GM23248 (cell line): Measurements from ENCODE around the gene SEMA5A. TPM values are rescaled to one million over a fixed set of nuclear protein-coding genes. Genes with fewer than 3 reads are reported as not detected.
A peak's percentile ranks its signal among the peaks of the same experiment; 100 is the strongest.

Experiments
- DNase-seq: peaks from one replicate; pipeline ENCODE4 v3.0.0-alpha.2; 2015
- H2AFZ ChIP-seq: fragments of 200-600 bp; sonication (generic); 2 replicates; pipeline ENCODE4 v1.6.1; 2016; ENCODE audit warnings: antibody characterized with exemption
- H3F3A ChIP-seq: fragments of 200-600 bp; sonication (generic); 2 replicates; pipeline ENCODE4 v1.6.1; 2016; ENCODE audit warnings: mild to moderate bottlenecking, antibody characterized with exemption, mixed run types; ENCODE audit not compliant: insufficient read depth
- H3K27ac ChIP-seq: fragments of 200-600 bp; sonication (generic); 2 replicates; pipeline ENCODE4 v1.5.1; 2016; ENCODE audit warnings: mild to moderate bottlenecking
- H3K27me3 ChIP-seq: fragments of 200-600 bp; sonication (generic); replicated peaks from 2 replicates; pipeline ENCODE4 v1.6.1; 2016; ENCODE audit warnings: mild to moderate bottlenecking; ENCODE audit not compliant: insufficient read depth
- H3K36me3 ChIP-seq: fragments of 200-600 bp; sonication (generic); 2 replicates; pipeline ENCODE4 v1.6.1; 2016; ENCODE audit warnings: low read depth, mild to moderate bottlenecking
- H3K4me1 ChIP-seq: fragments of 200-600 bp; sonication (generic); 2 replicates; pipeline ENCODE4 v1.6.1; 2016; ENCODE audit warnings: mild to moderate bottlenecking; ENCODE audit not compliant: insufficient read depth
- H3K4me2 ChIP-seq: fragments of 200-600 bp; sonication (generic); one replicate; pipeline ENCODE4 v1.6.1; 2016; ENCODE audit warnings: mild to moderate bottlenecking; ENCODE audit not compliant: unreplicated experiment
- H3K4me3 ChIP-seq: fragments of 200-600 bp; sonication (generic); 2 replicates; pipeline ENCODE4 v1.5.1; 2016; ENCODE audit warnings: mild to moderate bottlenecking
- H3K79me2 ChIP-seq: fragments of 200-600 bp; sonication (generic); 2 replicates; pipeline ENCODE4 v1.6.1; 2016; ENCODE audit warnings: mild to moderate bottlenecking; ENCODE audit not compliant: insufficient read depth
- H3K9ac ChIP-seq: fragments of 200-600 bp; sonication (generic); 2 replicates; pipeline ENCODE4 v1.6.1; 2016; ENCODE audit warnings: mild to moderate bottlenecking
- H3K9me2 ChIP-seq: fragments of 200-600 bp; sonication (generic); 2 replicates; pipeline ENCODE4 v1.6.1; 2016; ENCODE audit warnings: mixed run types, mild to moderate bottlenecking, moderate library complexity; ENCODE audit not compliant: insufficient read depth
- H3K9me3 ChIP-seq: fragments of 200-600 bp; sonication (generic); one replicate; pipeline ENCODE4 v1.6.1; 2017; ENCODE audit warnings: low read depth
- H4K20me1 ChIP-seq: fragments of 200-600 bp; sonication (generic); 2 replicates; pipeline ENCODE4 v1.6.0; 2016; ENCODE audit not compliant: insufficient read depth
- EZH2 ChIP-seq: fragments of 200-600 bp; sonication (generic); IDR thresholded peaks from 2 replicates; pipeline ENCODE4 v1.6.1; 2018; ENCODE audit warnings: antibody characterized with exemption, mild to moderate bottlenecking; ENCODE audit not compliant: insufficient read depth, poor library complexity, severe bottlenecking
- EZH2phosphoT487 ChIP-seq: fragments of 200-600 bp; sonication (generic); IDR thresholded peaks from 2 replicates; pipeline ENCODE4 v1.6.1; 2018; ENCODE audit warnings: antibody characterized with exemption, moderate library complexity, mild to moderate bottlenecking, low read depth; ENCODE audit not compliant: insufficient read depth
- WGBS, 2 experiments: methylation state at CpG; one replicate each; pipeline ENCODE4 v1.1.6; 2015 to 2017; ENCODE audit warnings: low lambda C conversion rate in 2 of 2, low coverage in 1 of 2; ENCODE audit errors: missing lambda C conversion rate in 2 of 2; 5-methylcytosine and 5-hydroxymethylcytosine counted together
- in situ Hi-C: fragments of 300-500 bp; cut with MboI; formaldehyde crosslinking; loops from 2 replicates; pipeline ENCODE4 v1.15.0; 2020
- polyA plus RNA-seq: library from polyadenylated mRNA; unstranded; fragments of >200 nt; fragmentation: Nextera tagmentation; extraction: Ambion mirVana; gene quantifications from 2 replicates; pipeline ENCODE4 v1.2.1, GENCODE V29; 2016
- total RNA-seq: library from RNA; depleted of rRNA; stranded (reverse); fragments of >200 nt; shearing (Covaris generic); gene quantifications from 2 replicates; pipeline ENCODE4 v1.2.3, GENCODE V29; 2014

Gene SEMA5A
- total and polyA plus RNA-seq, 2 experiments from 2014 or later, result 33.5 to 38.2 TPM

DNA sequence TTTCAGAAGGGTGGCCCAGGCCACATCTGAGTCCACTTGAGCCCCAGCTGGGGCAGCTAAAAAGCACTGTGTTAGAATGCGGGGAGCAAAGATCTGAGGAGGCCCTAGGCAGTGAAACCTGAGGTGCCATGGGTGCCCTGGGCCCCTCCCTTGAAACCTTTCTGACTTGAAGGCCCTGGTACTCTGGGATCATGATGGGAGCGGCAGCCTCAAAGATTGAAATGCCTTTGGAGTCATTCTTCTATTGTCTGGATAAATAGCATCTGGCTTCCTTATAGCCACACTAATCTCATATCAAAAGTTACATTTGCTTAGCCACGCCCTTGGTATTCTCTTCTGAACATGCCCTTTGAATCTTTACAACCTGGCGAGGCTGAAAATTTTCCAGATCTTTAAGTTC lies 7.7 kb upstream of the SEMA5A start:
- Histone ChIP-seq H3K27me3 (no peaks in the 10 kb centered on the region), H3F3A (peaks cover 40% of the 10 kb centered on the region; the same call in 1 of the 2 replicates), H3K4me1 (peaks cover 9% of the 10 kb centered on the region), H3K36me3 (peaks cover 35% of the 10 kb centered on the region), H3K27ac (no peak overlapping the region), H2AFZ (no peak overlapping the region), H3K9ac (no peak overlapping the region), H3K4me2 (no peak overlapping the region), H3K9me2 (no peaks in the 10 kb centered on the region), H3K4me3 (no peak overlapping the region), H3K79me2 (peaks cover 15% of the 10 kb centered on the region), H4K20me1 (no peaks in the 10 kb centered on the region), H3K9me3 (no peaks in the 10 kb centered on the region)
- no peak for DNase-seq
- 91% methylated on average over 4 of the region's 4 CpGs for WGBS, 2 experiments
- TF ChIP-seq EZH2phosphoT487, result no peak
- TF ChIP-seq EZH2, result no peak
- in situ Hi-C loops, result no loop called here

DNA sequence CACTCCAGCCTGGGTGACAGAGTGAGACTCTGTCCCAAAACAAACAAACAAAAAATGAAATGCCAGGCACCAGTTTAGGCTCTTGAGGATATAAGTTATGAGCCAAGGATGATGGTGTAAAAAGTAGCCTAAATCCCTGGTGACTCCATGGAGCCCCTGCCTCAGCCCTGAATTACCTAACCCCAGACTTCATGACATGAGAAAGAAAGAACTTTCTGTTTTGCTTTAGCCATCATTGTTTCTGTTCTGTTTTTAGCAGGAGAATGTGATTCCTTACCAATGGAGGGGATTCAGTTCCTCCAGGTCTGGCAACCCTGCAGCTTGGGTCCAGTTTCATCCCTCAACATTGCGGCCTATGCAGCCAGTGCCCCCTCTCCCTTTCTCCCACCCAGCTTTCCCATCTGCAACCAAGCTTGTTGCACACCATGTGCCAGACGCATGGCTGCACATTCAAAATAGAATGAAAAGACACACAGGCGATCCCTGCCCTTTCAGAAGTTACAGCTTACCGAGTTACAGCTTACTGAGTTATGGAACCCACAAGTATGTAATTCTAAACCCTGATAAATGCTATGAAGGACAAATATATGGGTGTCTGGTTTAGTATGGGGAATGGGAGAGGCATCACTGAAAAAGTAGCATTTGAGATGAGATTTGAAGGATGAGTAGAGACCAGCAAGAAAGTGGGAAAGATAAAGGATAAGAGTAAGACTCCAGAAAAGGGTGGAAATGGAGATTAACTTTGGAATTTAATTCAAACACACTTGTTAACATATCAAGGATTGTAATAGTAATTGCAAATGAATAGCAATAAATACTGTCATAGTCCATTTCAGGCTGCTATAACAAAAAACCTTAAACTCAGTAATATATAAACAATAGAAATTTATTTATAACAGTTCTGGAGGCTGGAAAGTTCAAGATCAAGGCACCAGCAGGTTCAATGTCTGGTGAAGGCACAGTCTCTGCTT lies 6.0 kb upstream of the SEMA5A start:
- 68 to 75% methylated on average over 4 of the region's 4 CpGs for WGBS, 2 experiments
- H3K9ac ChIP-seq, result no peak overlapping the region

DNA sequence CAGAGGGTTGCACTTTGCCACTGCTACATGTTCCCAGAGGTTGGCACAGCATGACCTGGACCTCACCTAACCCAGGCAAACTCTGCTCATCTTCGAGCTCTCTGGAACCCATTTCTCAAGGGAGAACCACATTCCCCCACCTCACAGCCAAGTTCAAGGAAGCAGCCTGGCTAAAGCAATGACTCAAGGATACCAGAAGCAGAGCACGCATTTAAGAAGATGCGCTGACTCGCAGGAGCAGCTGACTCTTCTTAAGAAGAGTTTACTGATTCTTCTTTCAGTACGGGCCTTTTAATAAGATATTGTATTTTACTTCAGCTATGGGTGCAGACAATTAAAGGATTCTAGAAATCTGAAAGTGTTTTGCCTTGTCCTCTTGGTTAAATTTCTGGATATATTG lies 4.1 kb upstream of the SEMA5A start:
- Histone ChIP-seq H4K20me1 (no peaks in the 10 kb centered on the region), H3K9me2 (no peaks in the 10 kb centered on the region), H3K4me3 (no peak overlapping the region), H3K36me3 (peaks cover 36% of the 10 kb centered on the region), H3K27ac (no peak overlapping the region), H3K9ac (no peak overlapping the region), H3K4me2 (no peak overlapping the region), H3K79me2 (peaks cover 48% of the 10 kb centered on the region), H3K4me1 (peaks cover 10% of the 10 kb centered on the region), H3K27me3 (no peaks in the 10 kb centered on the region), H2AFZ (no peak overlapping the region), H3F3A (peaks cover 20% of the 10 kb centered on the region; the same call in 1 of the 2 replicates), H3K9me3 (no peaks in the 10 kb centered on the region)
- WGBS, 2 experiments, result 94 to 96% methylated on average over 5 of the region's 5 CpGs
- in situ Hi-C loops, result loop anchor here (10.0 kb wide), 1 partner anchor 595 kb away; no protein-coding TSS in a partner anchor
- TF ChIP-seq EZH2, result no peak
- no peak for TF ChIP-seq EZH2phosphoT487
- peak; percentile 8 for DNase-seq

More for the DNA sequence above, 6.0 kb upstream of the SEMA5A start:
- H3K9me2 ChIP-seq, result no peaks in the 10 kb centered on the region
- peaks cover 10% of the 10 kb centered on the region for H3K4me1 ChIP-seq
- no peak for TF ChIP-seq EZH2
- TF ChIP-seq EZH2phosphoT487, result no peak
- H3K27me3 ChIP-seq, result no peaks in the 10 kb centered on the region
- H3K4me3 ChIP-seq, result no peak overlapping the region
- in situ Hi-C loops, result no loop called here
- H2AFZ ChIP-seq, result no peak overlapping the region
- H3K27ac ChIP-seq, result no peak overlapping the region
- H4K20me1 ChIP-seq, result no peaks in the 10 kb centered on the region
- no peaks in the 10 kb centered on the region for H3K9me3 ChIP-seq
- H3K4me2 ChIP-seq, result no peak overlapping the region
- peaks cover 32% of the 10 kb centered on the region for H3K79me2 ChIP-seq
- DNase-seq, result no peak
- H3K36me3 ChIP-seq, result peaks cover 36% of the 10 kb centered on the region
- peaks cover 35% of the 10 kb centered on the region; the same call in 1 of the 2 replicates for H3F3A ChIP-seq

DNA sequence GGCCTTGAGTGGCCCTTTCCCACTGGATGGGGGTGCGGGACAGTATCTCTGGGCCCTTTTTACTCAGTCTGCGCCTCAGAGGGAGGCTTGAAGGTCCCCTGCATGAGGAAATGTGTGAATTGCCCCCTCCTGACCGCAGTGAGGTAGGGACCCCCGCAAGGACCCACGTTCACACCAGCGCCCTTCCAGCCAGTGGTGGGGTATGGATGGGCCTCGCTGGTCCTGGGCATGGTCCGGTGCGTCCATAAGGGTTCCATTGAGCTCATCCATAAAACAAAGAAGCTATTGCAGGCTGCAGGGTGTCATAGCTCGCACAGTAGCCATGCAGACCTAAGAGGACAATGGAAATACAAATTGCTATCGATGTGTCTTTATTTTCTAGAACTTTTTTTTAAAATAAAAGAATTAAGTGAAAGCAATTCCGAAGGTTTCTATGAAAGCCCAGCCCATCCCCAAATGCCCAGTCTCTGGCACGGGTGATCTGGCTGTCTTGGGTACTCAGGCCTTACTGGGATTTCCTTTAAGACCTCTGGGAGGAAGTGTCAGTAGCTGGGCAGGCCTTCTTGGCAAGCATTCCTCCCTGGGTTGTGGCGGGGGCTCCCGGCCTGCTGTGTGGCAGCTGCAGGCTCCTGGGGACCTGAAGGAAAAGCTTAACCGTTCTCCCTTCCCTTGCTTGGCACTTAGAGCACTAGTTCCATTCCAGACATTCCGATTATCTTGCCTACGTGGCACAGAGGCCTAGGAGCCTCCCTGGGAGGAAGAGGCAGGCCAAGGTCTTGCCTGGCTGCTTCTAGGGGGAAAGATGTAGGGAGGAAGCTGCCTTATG lies 1.5 kb upstream of the SEMA5A start:
- Histone ChIP-seq H3K4me2 (peak overlapping the region; percentile 89), H3K9me2 (no peaks in the 10 kb centered on the region), H3K4me1 (peaks cover 26% of the 10 kb centered on the region), H3K36me3 (peaks cover 36% of the 10 kb centered on the region), H3F3A (peaks cover 26% of the 10 kb centered on the region), H3K79me2 (peaks cover 72% of the 10 kb centered on the region), H3K4me3 (peak overlapping the region; percentile 84), H3K9me3 (no peaks in the 10 kb centered on the region), H3K9ac (peak overlapping the region; percentile 97), H3K27ac (peak overlapping the region; percentile 94), H4K20me1 (no peaks in the 10 kb centered on the region), H2AFZ (peak overlapping the region; percentile 58), H3K27me3 (no peaks in the 10 kb centered on the region)
- 1 to 3% methylated on average over 17 to 18 of the region's 18 CpGs for WGBS, 2 experiments
- no peak for TF ChIP-seq EZH2phosphoT487
- TF ChIP-seq EZH2, result no peak
- in situ Hi-C loops, result loop anchor here (10.0 kb wide), 1 partner anchor 597 kb away; no protein-coding TSS in a partner anchor
- peak; percentile 74 for DNase-seq
